Gastroesophageal sphincter (tissue), 4 donors: ENCODE results near the gene RBM42. TPM values are rescaled to one million over a fixed set of nuclear protein-coding genes. Genes with fewer than 3 reads are reported as not detected.
A peak's percentile ranks its signal among the peaks of the same experiment; 100 is the strongest.

Source experiments
- ATAC-seq: fragments of 150-250 bp; one replicate; pipeline ENCODE4 v1.9.1; 2016; ENCODE audit warnings: mild to moderate bottlenecking, moderate library complexity
- H3K27ac ChIP-seq, 4 donors: fragments of 200-600 bp; sonication (generic) in 3 of 4; 1 replicate in 3 of 4; 2 replicates in 1 of 4; pipeline ENCODE4 v1.5.1; 2016 to 2019
- H3K27me3 ChIP-seq: fragments of 200-600 bp; sonication (generic); one replicate; pipeline ENCODE4 v1.5.1; 2019
- H3K36me3 ChIP-seq, 2 donors: fragments of 200-600 bp; sonication (generic); one replicate each; pipeline ENCODE4 v1.5.1; 2019; ENCODE audit warnings: control low read depth in 1 of 2
- H3K4me1 ChIP-seq, 3 donors: fragments of 200-600 bp; sonication (generic); 1 replicate in 2 of 3; 2 replicates in 1 of 3; pipeline ENCODE4 v1.5.1; 2016 to 2019; ENCODE audit warnings: control low read depth in 2 of 3
- H3K4me3 ChIP-seq, 2 donors: fragments of 200-600 bp; sonication (generic); one replicate each; pipeline ENCODE4 v1.5.1; 2019; ENCODE audit warnings: mild to moderate bottlenecking in 1 of 2, moderate library complexity in 1 of 2
- H3K9me3 ChIP-seq, 3 donors: fragments of 200-600 bp; sonication (generic); one replicate each; pipeline ENCODE4 v1.5.1; 2017 to 2019; ENCODE audit warnings: control low read depth in 2 of 3
- EP300 ChIP-seq: sonication (generic); formaldehyde crosslinking; IDR thresholded peaks from one replicate; pipeline ENCODE4 v1.6.1; 2017; ENCODE audit warnings: antibody characterized with exemption, mild to moderate bottlenecking
- POLR2A ChIP-seq, 2 donors: fragments of 450-650 bp; IDR thresholded peaks; one replicate each; pipeline ENCODE4 v1.6.1; 2017; ENCODE audit warnings: antibody characterized with exemption in 2 of 2, mild to moderate bottlenecking in 2 of 2, moderate library complexity in 1 of 2
- POLR2AphosphoS5 ChIP-seq: sonication (generic); formaldehyde crosslinking; IDR thresholded peaks from one replicate; pipeline ENCODE4 v1.6.1; 2017; ENCODE audit warnings: antibody characterized with exemption
- WGBS, 2 donors: methylation state at CpG; one replicate each; pipeline ENCODE4 v1.1.5; 2018; ENCODE audit warnings: low coverage in 1 of 2; 5-methylcytosine and 5-hydroxymethylcytosine counted together
- total RNA-seq, 4 donors: library from RNA; depleted of rRNA; stranded (reverse); fragments of >200 nt; gene quantifications; one replicate each; pipeline ENCODE4 v1.1.0, GENCODE V29; 2016
- TF ChIP-seq, protein P1 (sequence below), 4 experiments: fragments of 200-600 bp in 2 of 4; fragments of 450-650 bp in 2 of 4; sonication (generic) in 1 of 4; IDR thresholded peaks; one replicate each; pipeline ENCODE4 v1.5.1; 2017 to 2019; ENCODE audit warnings: antibody characterized with exemption in 4 of 4, mild to moderate bottlenecking in 2 of 4, moderate library complexity in 2 of 4

The RBM42 gene
- total RNA-seq, 4 donors from 2014 or later = 66.1 to 98.0 (median 72.8) TPM

DNA sequence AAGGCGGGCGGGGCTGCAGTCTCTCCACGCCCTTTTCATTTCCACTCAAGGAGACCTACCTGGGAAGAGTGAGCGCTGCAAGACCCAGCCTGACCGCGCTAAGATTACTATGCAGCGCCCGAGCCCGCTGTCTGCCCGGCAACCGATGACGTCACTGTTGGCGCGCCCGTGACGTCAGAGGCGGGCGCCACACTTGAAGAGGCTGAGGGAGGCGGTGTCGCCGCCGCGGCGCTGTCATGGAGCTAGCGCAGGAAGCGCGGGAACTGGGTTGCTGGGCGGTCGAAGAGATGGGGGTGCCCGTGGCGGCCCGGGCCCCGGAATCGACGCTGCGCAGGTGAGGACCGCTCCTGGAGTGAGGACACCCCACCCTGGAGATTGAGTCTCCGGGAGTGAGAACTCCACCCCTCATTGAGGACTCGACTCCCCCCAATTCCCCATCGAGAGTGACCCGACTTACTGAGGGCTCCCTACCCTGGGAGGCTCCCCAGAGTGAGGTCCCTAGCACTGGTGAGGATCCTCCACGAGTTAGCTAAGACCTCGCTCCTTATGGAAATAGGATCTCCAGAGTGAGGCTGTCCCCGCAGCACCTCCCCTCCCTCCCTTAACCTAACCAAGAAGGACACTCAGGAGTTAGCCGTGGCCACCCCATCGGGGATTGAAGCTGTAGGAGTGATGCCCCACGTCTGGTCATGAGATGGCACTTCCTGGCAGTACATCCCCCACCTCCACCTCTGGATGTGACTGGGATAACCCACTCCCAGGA is 16.1 kb upstream of the RBM42 start, which contains the start of gene HAUS5:
TSS of gene HAUS5 (plus strand) at position 177 of the 763 bp plus-strand sequence. CDS start at position 237, 60 bp downstream.
- H3K27ac ChIP-seq = peak within 1 kb of the TSS in 3 of 4 donors; percentile 58 to 79 (median 78)
- peaks cover 0 to 5% (median 0%) of the 10 kb centered on the region in 3 donors for H3K9me3 ChIP-seq
- ATAC-seq = peak; percentile 99
- H3K27me3 ChIP-seq = no peaks in the 10 kb centered on the region
- peak within 1 kb of the TSS; percentile 58 to 79 for H3K4me3 ChIP-seq
- WGBS, 2 donors = 0% methylated on average over 8 to 10 of the region's 47 CpGs
- TF ChIP-seq POLR2A (IDR thresholded peaks at IDR 0.05) (peak in 1 of 2 donors; percentile 19), EP300 (no peak), POLR2AphosphoS5 (peak; percentile 46)
- TF ChIP-seq, protein P1, sequence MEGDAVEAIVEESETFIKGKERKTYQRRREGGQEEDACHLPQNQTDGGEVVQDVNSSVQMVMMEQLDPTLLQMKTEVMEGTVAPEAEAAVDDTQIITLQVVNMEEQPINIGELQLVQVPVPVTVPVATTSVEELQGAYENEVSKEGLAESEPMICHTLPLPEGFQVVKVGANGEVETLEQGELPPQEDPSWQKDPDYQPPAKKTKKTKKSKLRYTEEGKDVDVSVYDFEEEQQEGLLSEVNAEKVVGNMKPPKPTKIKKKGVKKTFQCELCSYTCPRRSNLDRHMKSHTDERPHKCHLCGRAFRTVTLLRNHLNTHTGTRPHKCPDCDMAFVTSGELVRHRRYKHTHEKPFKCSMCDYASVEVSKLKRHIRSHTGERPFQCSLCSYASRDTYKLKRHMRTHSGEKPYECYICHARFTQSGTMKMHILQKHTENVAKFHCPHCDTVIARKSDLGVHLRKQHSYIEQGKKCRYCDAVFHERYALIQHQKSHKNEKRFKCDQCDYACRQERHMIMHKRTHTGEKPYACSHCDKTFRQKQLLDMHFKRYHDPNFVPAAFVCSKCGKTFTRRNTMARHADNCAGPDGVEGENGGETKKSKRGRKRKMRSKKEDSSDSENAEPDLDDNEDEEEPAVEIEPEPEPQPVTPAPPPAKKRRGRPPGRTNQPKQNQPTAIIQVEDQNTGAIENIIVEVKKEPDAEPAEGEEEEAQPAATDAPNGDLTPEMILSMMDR (IDR thresholded peaks at IDR 0.05) = peak in 1 of 4 experiments; percentile 30
- peaks cover 0 to 18% (median 9%) of the 10 kb centered on the region in 3 donors for H3K4me1 ChIP-seq
- peaks cover 0 to 35% of the 10 kb centered on the region in 2 donors for H3K36me3 ChIP-seq

DNA sequence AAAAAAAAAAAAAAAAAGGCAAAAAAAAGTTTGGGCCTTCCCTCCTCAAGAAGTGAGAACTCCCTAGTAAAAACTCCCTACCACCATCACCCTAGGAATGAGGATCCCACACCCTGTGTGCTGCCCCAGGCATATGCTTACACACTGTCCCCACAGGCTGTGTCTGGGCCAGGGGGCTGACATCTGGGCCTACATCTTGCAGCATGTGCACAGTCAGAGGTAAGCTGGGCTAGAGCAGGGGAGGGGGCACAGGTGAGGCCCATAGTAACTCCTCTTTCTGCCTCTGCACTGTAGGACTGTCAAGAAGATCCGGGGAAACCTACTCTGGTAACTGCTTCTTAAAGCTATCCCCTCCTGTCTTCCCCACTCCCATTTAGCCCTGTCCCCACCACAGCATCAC is 15.3 kb upstream of the RBM42 start:
- no peaks in the 10 kb centered on the region for H3K9me3 ChIP-seq
- peaks cover 0 to 18% (median 9%) of the 10 kb centered on the region in 3 donors for H3K4me1 ChIP-seq
- no peak overlapping the region for H3K27ac ChIP-seq
- no peaks in the 10 kb centered on the region for H3K27me3 ChIP-seq
- 75% methylated on average over 1 of the region's 1 CpG; no CpG with 5 or more reads in 1 of the 2 donors for WGBS, 2 donors
- ATAC-seq = no peak
- no peak for TF ChIP-seq POLR2A (IDR thresholded peaks at IDR 0.05)
- no peak for TF ChIP-seq EP300
- TF ChIP-seq POLR2AphosphoS5 = no peak
- TF ChIP-seq, protein P1 (IDR thresholded peaks at IDR 0.05) = no peak
- peaks cover 0 to 42% of the 10 kb centered on the region in 2 donors for H3K36me3 ChIP-seq
- H3K4me3 ChIP-seq = no peak overlapping the region

DNA sequence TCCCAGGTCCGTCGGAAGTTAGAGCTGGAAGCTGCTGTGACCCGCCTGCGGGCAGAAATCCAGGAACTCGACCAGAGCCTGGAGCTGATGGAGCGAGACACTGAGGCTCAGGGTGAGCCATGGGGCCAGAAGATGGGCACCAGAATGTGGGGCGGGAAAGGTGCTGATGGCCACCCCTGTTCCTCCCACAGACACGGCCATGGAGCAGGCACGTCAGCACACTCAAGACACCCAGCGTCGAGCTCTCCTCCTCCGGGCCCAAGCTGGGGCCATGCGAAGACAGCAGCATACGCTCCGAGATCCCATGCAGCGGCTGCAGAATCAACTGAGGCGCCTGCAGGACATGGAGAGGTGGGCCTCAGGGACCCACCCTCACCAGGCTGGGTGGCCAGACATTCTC is 13.8 kb upstream of the RBM42 start:
- ATAC-seq = no peak
- TF ChIP-seq, protein P1 (IDR thresholded peaks at IDR 0.05) = no peak
- TF ChIP-seq POLR2AphosphoS5 (no peak), EP300 (no peak), POLR2A (IDR thresholded peaks at IDR 0.05) (no peak)
- Histone ChIP-seq H3K27me3 (no peaks in the 10 kb centered on the region), H3K9me3 (no peaks in the 10 kb centered on the region), H3K4me1 (peaks cover 0 to 18% (median 9%) of the 10 kb centered on the region in 3 donors), H3K27ac (no peak overlapping the region), H3K4me3 (no peak overlapping the region), H3K36me3 (peaks cover 0 to 56% of the 10 kb centered on the region in 2 donors)
- whole genome bisulfite sequencing, 2 donors = 80% methylated on average over 3 of the region's 17 CpGs; no CpG with 5 or more reads in 1 of the 2 donors

- Histone ChIP-seq H3K27ac (no peak overlapping the region), H3K9me3 (no peaks in the 10 kb centered on the region), H3K27me3 (no peaks in the 10 kb centered on the region), H3K4me1 (no peaks in the 10 kb centered on the region), H3K4me3 (no peak overlapping the region), H3K36me3 (peaks cover 0 to 70% of the 10 kb centered on the region in 2 donors)
- WGBS, 2 donors = no CpG with 5 or more reads among the region's 7 CpGs
- TF ChIP-seq EP300 (no peak), POLR2A (IDR thresholded peaks at IDR 0.05) (no peak), POLR2AphosphoS5 (no peak)
- TF ChIP-seq, protein P1 (IDR thresholded peaks at IDR 0.05) = no peak
- ATAC-seq = no peak
These were observed 10.0 kb upstream of the RBM42 start for GRCh38 chr19:35618857-35619256.
